Fibroblast of villous mesenchyme (primary cell): ENCODE results near the gene MAP3K13. TPM values are rescaled to one million over a fixed set of nuclear protein-coding genes. Genes with fewer than 3 reads are reported as not detected.
"Not testable (repeated sequence)": the region's sequence is repeated elsewhere in the genome, so short reads cannot be mapped to it uniquely, and the experiment has no call there.

ENCODE experiments used
- DNase-seq: peaks from one replicate; pipeline ENCODE4 v3.0.0-alpha.2; 2010; ENCODE audit warnings: low read depth
- H3K4me3 ChIP-seq: 2 replicates; pipeline ENCODE4 v1.5.1; 2011; ENCODE audit warnings: low read depth, mild to moderate bottlenecking, low read length
- CTCF ChIP-seq: IDR thresholded peaks from 2 replicates; pipeline ENCODE4 v1.5.1; 2012; ENCODE audit warnings: low read depth, mild to moderate bottlenecking, low read length; ENCODE audit not compliant: insufficient read depth
- total RNA-seq: library from RNA; depleted of rRNA; stranded (reverse); fragments of >200 nt; gene quantifications from 2 replicates; pipeline ENCODE4 v1.2.3, GENCODE V29; 2012

MAP3K13 gene
- total RNA-seq, 1 donor, result 22.9 TPM

- no peak for DNase-seq
- H3K4me3 ChIP-seq, result no peak overlapping the region
- no peak for TF ChIP-seq CTCF
Measured at GRCh38 chr3:185366913-185367312, 4.0 kb downstream of the MAP3K13 start.

GRCh38 chr3:185370349-185370748 lies 7.4 kb downstream of the MAP3K13 start:
- DNase-seq, H3K4me3 ChIP-seq: not testable (repeated sequence)

GRCh38 chr3:185371306-185372074 lies 8.6 kb downstream of the MAP3K13 start:
- H3K4me3 ChIP-seq, result no peak overlapping the region
- TF ChIP-seq CTCF, result no peak
- no peak for DNase-seq

- no peak for TF ChIP-seq CTCF
- H3K4me3 ChIP-seq, result no peak overlapping the region
- no peak for DNase-seq
Measured at GRCh38 chr3:185381320-185382058, 18.6 kb downstream of the MAP3K13 start.

- no peak overlapping the region for H3K4me3 ChIP-seq
- DNase-seq, result no peak
Measured at GRCh38 chr3:185382154-185382553, 19.2 kb downstream of the MAP3K13 start.

GRCh38 chr3:185386515-185386914 lies 23.6 kb downstream of the MAP3K13 start:
- not testable (repeated sequence) for H3K4me3 ChIP-seq, DNase-seq

More at GRCh38 chr3:185382154-185382553, 19.2 kb downstream of the MAP3K13 start:
- TF ChIP-seq CTCF, result no peak

GRCh38 chr3:185387646-185388045 lies 24.7 kb downstream of the MAP3K13 start:
- no peak for TF ChIP-seq CTCF
- no peak for DNase-seq
- no peak overlapping the region for H3K4me3 ChIP-seq
